Measurements from ENCODE around the gene LARGE1.

DNA sequence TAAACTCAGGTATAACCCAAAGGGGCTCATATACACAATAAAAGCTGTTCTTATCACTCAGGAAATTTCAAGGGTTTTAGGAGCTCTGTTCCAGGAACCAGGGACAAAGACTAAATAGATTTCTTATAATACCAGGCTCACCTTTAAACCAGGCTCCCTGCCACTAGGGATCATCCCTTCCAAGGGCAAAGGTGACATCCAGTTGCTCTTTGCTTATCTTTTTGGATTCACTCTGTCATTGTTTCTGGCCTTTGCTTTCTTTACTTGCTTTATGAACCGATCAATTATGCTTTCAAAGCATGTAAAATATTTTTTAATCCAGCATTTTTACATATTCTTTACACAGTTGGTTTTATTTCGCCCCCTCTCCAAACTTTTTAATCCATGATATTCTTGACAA, 540.4 kb downstream of the LARGE1 start:
- TF ChIP-seq CTCF (IDR thresholded peaks at IDR 0.05) (no peak), POLR2A (IDR thresholded peaks at IDR 0.05) (no peak)
